GM18511 (cell line): ENCODE data around the gene DBNDD2.

ENCODE experiments used
- ATAC-seq: cut with Tn5 transposase; IDR thresholded peaks from one replicate; pipeline ENCODE4 v1.9.1; 2021; ENCODE audit warnings: mild to moderate bottlenecking, moderate library complexity; ENCODE audit not compliant: unreplicated experiment

Gene DBNDD2

DNA sequence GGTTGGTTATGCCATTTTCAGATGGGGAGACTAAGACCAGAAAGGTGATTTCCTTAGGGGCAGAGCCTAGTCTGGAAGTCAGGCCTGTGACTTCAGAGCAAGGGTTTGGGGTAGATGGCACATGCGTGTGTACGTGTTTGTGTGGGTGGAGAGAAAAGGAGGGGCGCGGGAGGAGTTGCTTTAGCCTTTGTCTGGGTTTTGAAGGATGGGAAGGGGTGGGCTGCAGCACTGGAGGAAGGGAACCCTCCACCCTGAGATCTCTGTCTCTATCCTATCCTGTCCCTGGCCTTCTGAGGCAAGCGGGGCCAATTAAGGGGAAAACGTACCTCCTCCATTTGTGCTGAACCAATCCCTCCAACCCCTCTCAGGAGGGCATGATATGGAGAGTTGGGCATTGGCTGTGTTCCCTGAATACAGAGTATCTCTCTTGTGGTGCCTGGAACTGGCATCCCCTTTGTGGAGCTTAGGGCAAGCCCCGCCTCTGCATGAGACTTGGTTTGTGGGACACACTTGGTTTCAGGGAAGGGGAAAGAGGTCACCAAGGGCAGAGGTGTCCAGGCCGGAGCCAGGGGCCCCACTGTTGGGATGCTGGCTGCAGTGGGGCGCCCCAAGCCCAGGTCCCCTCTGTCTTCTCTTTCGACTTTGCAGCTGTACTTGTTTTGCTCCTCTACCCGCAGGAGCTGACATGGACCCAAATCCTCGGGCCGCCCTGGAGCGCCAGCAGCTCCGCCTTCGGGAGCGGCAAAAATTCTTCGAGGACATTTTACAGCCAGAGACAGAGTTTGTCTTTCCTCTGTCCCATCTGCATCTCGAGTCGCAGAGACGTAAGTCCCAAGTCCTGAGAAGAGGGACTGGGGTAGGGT lies at the start of gene DBNDD2:
TSS of gene DBNDD2 (plus strand) at position 507 of the 863 bp plus-strand sequence. CDS start at position 686, 179 bp downstream.
- ATAC-seq: no peak

DNA sequence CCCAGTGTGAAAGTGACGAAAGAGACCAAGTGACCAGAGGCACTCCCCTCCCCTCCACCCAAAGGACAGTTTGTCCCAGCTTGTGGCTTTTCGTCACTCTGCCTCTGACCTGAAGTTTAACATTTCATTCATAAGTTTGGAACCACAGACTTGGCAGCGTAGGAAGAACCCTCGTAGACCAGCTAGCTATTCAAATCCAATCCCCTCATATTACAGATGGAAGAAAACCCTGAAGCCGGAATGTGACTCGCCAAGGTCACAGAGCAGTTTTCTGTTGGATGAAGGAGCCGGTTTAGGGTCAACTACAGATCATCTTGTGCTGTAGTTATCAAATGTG lies 49.1 kb upstream of the DBNDD2 start:
- ATAC-seq: no peak

DNA sequence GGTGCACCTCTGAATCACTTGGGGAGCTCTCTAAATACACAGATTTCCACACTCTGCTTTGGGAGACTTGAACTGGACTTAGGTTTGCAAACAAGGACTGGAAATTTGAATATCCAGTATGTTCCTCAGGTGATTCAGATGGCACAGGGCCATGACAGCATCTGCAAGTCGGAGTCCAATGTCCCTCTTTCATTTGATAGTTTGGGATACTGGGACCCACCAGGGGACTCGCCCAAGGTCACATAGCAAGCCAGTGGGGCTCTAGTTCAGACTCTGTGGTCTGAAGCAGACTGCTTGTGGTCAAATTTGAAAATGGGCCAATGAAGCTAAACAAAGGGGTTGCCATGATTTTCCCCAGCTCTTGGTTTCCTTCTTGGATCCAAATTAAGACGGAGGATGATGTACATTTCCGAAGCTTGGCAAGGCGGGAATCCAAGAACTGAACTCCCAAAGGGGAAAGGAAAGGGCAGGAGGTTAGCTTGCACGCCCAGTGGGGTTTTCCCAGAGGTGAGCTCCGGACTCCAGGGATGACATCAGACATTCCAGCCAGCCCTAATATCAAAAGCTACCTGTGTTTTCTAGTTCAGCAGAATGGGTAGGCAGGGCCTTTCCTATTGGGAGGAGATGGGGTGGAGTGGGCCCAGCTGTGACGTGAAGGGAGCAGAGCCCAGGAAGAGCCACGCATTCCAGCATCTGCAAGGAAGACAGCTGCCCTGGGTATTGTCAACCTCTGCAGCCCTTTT lies 48.5 kb upstream of the DBNDD2 start:
- ATAC-seq: no peak

GRCh38 chr20:45361793-45362192 lies 46.3 kb upstream of the DBNDD2 start:
- ATAC-seq: no peak

DNA sequence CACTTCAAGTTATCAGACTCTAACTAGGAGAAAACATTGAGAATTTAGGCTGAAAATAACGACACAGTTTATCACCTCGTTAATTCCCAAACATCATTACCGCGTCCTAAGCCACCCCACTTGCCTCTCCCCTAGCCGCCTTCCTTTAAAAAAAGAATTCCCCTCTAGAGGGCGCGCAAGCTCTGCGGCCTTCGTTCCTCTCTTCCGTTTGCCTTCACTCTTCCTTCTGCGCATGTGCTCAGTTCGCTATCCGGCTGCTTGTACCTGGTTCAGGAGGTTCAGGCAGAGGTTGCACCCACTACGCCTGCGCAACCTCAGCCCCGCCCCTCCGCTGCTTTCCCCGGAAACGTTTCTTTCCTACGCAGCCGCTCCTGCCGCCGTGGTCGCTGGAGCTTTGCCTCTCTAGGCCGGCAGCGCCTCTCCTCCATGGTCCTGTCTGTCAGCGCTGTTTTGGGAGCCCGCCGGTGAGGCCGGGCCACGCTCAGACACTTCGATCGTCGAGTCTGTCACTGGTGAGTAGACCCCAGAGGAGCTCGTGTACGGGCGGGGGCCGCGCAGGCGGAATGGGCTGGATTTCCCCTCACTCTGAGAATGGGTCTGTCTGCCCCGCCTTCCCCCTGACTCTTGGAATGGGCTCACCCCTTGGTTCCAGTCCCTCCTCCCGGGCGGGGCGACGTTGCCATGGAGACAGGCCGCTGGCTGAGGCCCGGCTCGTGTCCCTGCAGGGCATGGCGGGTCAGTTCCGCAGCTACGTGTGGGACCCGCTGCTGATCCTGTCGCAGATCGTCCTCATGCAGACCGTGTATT lies 45.1 kb upstream of the DBNDD2 start, which contains the start of gene SYS1:
TSS of gene SYS1 (plus strand) at position 353 of the 807 bp plus-strand sequence. CDS start at position 729, 376 bp downstream.
- peak; percentile 83 for ATAC-seq

DNA sequence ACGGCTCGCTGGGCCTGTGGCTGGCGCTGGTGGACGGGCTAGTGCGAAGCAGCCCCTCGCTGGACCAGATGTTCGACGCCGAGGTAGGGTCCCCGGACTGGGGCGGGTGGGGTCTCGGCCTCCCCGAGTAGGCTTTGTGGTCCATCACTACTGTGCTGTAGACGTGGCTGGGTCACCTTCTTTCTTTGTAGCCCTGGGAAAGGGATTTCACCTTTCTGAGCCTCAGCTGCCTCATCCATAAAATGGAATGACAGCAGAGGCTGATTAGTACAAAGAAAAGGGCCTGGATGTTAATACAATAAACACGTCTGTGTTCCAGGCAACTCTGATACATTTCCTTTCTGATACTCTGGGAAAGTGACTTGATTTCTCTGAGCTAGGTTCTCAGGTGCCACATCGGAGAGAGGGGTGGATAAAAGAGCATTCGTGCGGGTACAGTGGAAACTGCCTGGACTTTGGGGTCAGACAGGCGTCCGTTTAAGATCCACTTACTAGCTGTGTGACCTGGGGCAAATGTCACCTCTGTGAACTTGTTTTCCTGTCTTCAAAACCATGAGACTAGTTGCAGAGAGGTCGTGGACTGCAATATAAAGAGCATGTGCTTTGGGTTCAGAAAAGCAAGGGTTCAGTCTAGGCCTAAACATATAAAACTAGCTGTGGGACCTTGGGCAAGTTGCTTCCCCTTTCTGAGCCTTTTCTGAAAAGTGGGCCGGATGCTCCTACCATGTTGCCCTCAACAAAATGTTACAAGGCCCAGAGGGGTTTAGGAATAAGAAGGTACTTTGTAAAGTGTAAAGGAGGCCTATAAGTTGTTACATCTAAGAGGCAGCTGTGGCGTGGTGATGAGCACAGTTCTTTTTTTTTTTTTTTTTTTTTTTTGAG lies 44.2 kb upstream of the DBNDD2 start:
- ATAC-seq: no peak

DNA sequence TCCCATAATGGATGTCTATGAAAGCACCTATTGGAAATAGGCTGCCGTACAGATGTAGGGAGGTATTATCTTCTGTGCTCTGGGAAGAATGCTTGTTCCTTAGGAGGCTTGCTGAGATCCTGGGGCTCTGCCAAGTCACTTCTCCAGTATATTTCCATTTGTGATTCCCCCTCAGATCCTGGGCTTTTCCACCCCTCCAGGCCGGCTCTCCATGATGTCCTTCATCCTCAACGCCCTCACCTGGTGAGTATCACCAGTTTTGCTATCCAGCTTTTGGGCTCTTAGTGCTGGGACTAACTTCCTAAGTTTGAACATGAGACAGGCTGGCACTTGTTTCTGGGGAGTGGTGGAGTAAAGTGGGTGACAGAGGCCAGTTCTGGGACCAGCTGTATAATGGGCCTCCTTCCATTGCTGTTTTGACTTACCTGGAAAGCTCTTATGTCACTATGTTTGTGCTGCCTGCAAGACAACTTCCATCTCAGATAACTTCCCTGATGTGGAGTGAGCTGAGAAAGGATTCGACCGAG lies 42.6 kb upstream of the DBNDD2 start:
- ATAC-seq: no peak

- no peak for ATAC-seq
Measured at GRCh38 chr20:45366192-45366591, 41.9 kb upstream of the DBNDD2 start.

DNA sequence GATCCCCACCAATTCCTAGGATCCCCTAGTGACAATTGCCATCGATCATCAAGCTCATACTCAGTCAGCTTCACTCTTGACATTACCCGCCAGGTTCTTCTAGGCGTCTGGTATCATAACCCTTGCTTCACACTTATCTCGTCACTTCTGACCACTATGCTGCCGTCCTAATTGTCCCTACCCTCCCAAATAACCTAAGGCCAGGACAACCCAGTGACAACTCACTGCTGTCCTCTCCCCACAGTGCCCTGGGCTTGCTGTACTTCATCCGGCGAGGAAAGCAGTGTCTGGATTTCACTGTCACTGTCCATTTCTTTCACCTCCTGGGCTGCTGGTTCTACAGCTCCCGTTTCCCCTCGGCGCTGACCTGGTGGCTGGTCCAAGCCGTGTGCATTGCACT lies 41.5 kb upstream of the DBNDD2 start:
- no peak for ATAC-seq

- ATAC-seq: no peak
Measured at GRCh38 chr20:45367126-45367525, 41.0 kb upstream of the DBNDD2 start.

GRCh38 chr20:45368221-45368980 lies 39.7 kb upstream of the DBNDD2 start:
- ATAC-seq: peak; percentile 85

- ATAC-seq: no peak
Measured at GRCh38 chr20:45370571-45371160, 37.4 kb upstream of the DBNDD2 start.

DNA sequence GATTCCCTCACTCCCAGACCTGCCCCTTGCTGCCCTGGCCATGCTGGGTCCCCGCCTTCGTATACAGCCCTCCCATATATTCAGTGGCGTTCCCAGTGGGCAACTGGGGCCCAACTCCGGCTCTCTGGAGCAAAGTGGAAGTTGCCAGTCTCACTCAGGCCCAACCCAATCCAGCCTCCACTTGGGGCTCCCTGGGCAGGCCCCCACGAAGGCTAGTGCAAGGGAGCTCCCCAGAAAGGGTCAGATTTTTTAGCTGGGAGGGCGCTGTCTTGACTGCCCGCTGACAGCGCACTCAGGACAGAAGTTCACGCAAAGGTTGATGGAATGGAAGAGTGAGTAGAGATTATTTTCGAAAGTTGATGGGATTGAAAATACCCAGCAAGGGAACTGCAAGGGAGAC lies 35.8 kb upstream of the DBNDD2 start:
- ATAC-seq: no peak

DNA sequence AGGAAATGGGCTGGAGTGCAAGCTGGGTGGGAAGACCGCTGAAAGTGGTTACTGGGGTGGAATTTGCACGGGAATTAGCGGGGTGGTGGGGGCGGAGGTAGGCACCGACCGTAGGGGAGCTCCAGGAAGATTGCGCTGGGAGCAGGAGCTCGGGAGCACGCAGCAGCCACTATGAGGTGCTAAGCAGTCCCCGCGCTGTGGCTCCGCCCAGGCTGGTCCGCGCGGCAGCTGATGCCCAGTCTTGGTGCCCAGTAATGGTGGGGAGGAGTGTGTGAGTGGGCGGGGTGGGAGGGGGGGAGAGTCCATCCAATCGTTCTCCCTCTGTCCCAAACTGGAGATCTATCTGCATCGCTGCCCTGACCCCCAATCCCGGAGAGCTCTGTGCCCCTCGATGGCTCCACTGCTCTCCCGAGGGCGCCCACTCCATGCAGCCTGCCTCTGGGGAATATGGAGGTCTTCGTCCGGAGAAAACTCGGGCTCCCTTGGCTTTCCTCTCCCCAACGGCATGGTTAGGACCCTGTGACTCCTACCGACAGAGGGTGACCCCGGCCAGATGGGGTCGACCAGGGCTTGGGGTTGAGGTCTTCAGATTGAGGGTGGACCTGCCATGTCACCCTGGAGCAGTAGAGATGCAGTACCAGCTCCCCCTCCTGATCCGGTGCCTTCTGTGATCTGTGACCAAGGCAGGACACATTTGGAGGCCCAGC lies 35.3 kb upstream of the DBNDD2 start:
- no peak for ATAC-seq

DNA sequence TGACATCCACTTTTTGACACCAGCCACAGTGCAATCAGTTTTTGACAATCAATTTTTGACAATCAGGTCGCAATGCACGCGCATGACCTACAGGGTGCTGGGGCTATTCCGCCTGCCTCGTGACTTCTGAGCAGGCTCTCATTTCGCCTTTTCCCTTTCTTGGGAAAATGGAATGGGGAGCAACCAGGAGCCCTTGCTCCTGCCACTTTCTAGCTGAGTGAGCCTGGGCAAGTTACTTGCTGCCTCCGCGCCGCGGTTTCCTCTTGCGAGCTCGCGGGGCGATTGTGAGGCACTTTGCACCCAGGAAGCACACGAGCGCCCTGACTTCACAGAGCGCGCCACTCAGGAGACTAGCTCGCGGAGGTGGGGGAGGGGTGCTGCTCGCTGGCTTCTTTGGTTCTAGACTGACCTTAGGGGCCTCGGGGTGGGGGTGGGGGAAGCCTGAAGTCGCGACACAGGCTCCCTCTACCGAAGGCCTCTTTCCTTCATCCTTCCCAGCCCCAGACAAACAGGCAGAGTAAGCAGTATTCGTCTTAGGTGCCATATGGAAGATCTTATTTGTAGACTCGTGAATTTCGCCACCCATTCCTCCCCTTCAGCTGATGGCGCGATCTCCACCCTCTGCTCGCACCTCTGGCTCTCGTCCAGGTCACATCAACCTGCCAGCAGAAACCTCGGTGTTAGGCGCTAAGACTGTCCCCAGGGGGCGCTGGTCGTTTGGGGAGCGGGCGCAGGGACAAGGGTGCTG lies 34.6 kb upstream of the DBNDD2 start:
- peak; percentile 81 for ATAC-seq

GRCh38 chr20:45374101-45374467 lies 34.0 kb upstream of the DBNDD2 start:
- no peak for ATAC-seq

- ATAC-seq: no peak
Measured at GRCh38 chr20:45374966-45375365, 33.1 kb upstream of the DBNDD2 start.

GRCh38 chr20:45377269-45377668 lies 30.8 kb upstream of the DBNDD2 start:
- ATAC-seq: no peak
